Nephron progenitor cell (in vitro differentiated cells): Measurements from ENCODE around the gene NAMPT.
A peak's percentile ranks its signal among the peaks of the same experiment; 100 is the strongest.

Experiments used
- DNase-seq: peaks from one replicate; pipeline ENCODE4 v3.0.0; 2021
- H3K27ac Mint-ChIP-seq: 2 replicates; pipeline ENCODE4 v1.8.0; 2021; ENCODE audit warnings: mild to moderate bottlenecking, moderate library complexity, mixed read lengths
- H3K27me3 Mint-ChIP-seq: 2 replicates; pipeline ENCODE4 v1.8.0; 2021; ENCODE audit warnings: mild to moderate bottlenecking, low read depth, mixed read lengths; ENCODE audit not compliant: poor library complexity
- H3K36me3 Mint-ChIP-seq: 2 replicates; pipeline ENCODE4 v1.8.0; 2021; ENCODE audit warnings: low read depth, mixed read lengths
- H3K4me1 Mint-ChIP-seq: 2 replicates; pipeline ENCODE4 v1.8.0; 2021; ENCODE audit warnings: mixed read lengths
- H3K4me3 Mint-ChIP-seq: 2 replicates; pipeline ENCODE4 v1.8.0; 2021; ENCODE audit warnings: mild to moderate bottlenecking, moderate library complexity, mixed read lengths
- H3K9me3 Mint-ChIP-seq: 2 replicates; pipeline ENCODE4 v1.8.0; 2021; ENCODE audit warnings: mild to moderate bottlenecking, moderate library complexity, mixed read lengths
- TF ChIP-seq, protein P1 (sequence below): fragments of 200-600 bp; sonication (generic); IDR thresholded peaks from 2 replicates; pipeline ENCODE4 v1.5.0; 2021; ENCODE audit warnings: antibody characterized with exemption

Gene NAMPT

DNA sequence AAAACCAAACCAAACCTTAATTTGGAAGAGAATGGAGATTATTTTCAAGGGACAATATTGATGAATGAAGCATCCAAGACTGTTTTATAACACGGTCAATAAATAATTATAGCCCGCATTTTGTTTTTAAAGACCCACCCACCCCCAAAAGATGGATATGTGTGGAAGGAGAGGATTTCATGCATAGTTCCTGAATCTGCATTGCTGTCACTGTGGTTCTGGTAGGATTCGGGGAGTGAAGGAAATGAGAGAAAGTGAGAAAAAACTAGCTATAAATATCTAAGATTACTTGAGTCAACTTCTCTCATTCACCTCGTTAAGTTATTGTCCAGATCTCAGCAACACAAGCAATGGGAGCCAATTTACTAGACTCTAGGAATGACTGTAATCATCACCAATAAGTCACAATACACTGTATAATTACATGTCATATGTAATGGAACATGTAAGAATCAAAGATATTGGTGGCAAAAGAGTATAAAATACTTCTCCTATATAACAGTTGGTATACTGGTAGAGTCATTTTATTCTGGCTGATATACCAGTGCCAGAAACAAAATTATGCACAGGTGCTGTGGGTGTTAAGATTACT is 30.2 kb downstream of the NAMPT start:
- Mint-ChIP-seq H3K4me1 (no peaks in the 10 kb centered on the region), H3K27ac (no peak overlapping the region), H3K9me3 (no peaks in the 10 kb centered on the region), H3K36me3 (peaks cover 61% of the 10 kb centered on the region), H3K4me3 (no peak overlapping the region), H3K27me3 (no peaks in the 10 kb centered on the region)
- TF ChIP-seq, protein P1, sequence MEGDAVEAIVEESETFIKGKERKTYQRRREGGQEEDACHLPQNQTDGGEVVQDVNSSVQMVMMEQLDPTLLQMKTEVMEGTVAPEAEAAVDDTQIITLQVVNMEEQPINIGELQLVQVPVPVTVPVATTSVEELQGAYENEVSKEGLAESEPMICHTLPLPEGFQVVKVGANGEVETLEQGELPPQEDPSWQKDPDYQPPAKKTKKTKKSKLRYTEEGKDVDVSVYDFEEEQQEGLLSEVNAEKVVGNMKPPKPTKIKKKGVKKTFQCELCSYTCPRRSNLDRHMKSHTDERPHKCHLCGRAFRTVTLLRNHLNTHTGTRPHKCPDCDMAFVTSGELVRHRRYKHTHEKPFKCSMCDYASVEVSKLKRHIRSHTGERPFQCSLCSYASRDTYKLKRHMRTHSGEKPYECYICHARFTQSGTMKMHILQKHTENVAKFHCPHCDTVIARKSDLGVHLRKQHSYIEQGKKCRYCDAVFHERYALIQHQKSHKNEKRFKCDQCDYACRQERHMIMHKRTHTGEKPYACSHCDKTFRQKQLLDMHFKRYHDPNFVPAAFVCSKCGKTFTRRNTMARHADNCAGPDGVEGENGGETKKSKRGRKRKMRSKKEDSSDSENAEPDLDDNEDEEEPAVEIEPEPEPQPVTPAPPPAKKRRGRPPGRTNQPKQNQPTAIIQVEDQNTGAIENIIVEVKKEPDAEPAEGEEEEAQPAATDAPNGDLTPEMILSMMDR = no peak
- DNase-seq = no peak

DNA sequence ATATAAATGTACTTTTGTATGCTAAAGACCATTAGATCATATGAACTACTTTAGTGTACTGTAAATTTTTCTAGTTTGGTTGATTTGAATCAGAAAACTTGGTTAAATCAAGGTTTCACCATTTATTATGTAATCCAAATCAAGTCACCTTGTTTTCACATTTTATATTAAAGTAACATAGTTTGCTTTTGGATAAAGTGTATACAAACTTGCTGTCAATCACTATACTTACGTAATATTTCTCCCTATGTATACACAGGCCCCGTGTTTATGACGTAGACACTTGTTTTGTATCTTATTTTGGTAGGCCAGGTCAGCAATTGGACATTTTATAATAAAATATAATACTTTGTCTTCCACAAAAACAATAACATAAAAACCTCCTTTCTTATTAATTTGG is 32.2 kb downstream of the NAMPT start:
- Mint-ChIP-seq H3K4me3 (no peak overlapping the region), H3K9me3 (peaks cover 7% of the 10 kb centered on the region), H3K4me1 (no peaks in the 10 kb centered on the region), H3K36me3 (peaks cover 61% of the 10 kb centered on the region), H3K27me3 (peaks cover 5% of the 10 kb centered on the region), H3K27ac (no peak overlapping the region)
- TF ChIP-seq, protein P1 = no peak
- no peak for DNase-seq

DNA sequence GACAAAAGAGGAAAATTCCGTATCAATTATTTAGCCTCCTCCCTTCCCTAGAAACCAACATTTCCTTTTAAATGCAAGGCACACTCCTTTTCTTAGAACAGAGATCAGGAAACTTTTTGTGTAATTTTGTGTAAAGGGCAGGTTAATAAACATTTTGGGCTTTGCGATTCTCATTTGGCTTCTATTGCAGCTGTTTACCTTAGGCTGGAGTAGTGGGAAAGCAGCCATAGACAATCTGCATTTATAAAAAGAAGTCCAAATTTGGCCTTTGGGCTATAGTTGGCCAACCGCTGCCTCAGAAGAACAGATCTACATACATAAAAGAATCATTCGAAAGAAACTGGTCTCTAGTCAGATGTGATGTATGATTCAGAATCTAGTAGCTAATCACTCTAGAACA is 35.3 kb downstream of the NAMPT start:
- Mint-ChIP-seq H3K36me3 (peaks cover 59% of the 10 kb centered on the region), H3K27ac (no peak overlapping the region), H3K4me1 (no peaks in the 10 kb centered on the region), H3K4me3 (no peak overlapping the region), H3K9me3 (peaks cover 17% of the 10 kb centered on the region), H3K27me3 (peaks cover 5% of the 10 kb centered on the region)
- no peak for DNase-seq
- TF ChIP-seq, protein P1 = no peak

DNA sequence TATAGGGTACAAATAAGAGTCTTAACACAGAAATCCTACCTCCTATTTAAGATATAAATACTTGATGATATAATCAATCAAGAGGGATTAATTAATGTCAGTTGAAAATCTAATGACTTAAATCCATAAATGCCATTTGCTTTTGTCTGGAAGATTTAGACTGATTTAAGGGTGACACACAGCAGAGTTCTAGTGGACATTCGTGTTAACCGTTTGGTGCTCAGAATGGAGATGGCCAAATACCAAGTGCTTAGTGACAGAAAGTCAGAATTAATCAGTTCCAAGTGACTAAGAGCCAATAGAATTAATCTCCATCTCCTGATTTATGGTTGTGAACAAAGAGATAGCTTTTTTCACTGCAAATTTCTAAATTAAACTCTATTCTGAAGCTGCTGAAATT is 36.2 kb downstream of the NAMPT start:
- Mint-ChIP-seq H3K36me3 (peaks cover 61% of the 10 kb centered on the region), H3K27ac (no peak overlapping the region), H3K4me3 (no peak overlapping the region), H3K9me3 (peaks cover 26% of the 10 kb centered on the region), H3K4me1 (no peaks in the 10 kb centered on the region), H3K27me3 (peaks cover 5% of the 10 kb centered on the region)
- no peak for DNase-seq
- TF ChIP-seq, protein P1 = no peak

DNA sequence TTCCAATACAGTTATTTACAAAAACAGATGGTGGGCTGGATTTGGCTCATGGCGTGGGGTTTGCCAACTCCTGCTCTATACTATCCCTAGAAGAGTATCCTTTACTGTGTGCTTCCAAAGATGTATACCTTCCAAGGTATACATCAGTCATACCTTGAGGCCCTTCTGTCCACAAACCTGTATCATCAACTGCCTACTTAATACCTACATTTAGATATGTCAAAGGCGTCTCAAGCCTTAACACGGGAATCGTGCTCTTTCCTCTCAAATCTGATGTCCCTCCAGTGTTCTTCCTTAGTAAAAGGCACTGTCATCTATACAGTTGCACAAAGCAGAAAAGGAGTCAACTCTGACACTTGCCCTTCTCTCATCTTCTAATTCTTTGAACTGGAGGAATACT is 36.9 kb downstream of the NAMPT start:
- no peak for DNase-seq
- TF ChIP-seq, protein P1 = no peak
- Mint-ChIP-seq H3K4me1 (no peaks in the 10 kb centered on the region), H3K27ac (peak overlapping the region; percentile 24), H3K9me3 (peaks cover 31% of the 10 kb centered on the region), H3K36me3 (peaks cover 55% of the 10 kb centered on the region), H3K4me3 (no peak overlapping the region), H3K27me3 (peaks cover 5% of the 10 kb centered on the region)

DNA sequence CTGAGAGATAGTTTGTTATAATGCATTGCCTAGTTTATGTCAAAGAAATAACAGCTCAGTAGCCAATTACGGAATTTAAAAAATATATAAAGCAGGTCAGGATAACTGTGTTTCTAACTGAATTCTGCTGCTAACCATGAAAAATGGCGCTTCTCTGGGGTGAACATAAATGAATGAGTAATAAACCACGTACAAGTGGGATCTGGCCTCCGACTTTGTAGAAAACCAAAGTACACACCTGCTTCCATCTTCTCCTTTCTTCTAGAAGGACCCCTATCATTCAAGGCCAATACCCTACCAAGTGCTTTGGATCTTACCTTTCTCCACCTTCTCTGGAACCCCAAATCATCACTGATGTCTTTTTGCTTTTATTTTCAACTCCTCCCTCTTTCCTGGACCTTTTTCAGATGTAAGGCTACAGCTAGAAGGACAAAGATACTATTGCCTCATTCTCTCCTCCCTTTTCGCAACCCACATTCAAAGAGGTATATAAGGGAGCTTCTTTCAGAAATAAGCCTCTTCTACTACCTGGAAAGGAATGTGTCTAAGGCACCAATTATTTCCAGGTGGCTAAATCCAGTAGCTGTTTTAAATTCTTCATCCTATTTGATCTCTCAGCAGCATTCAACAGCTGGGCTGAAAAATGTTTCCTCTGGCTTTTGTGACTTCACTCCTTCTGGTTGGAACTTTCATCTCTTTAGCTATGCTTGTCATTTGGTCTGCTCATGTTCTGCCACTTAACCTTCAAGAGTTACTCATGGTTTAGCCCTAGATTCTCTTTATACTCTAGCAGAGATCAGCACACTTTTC is 37.7 kb downstream of the NAMPT start:
- TF ChIP-seq, protein P1 = no peak
- Mint-ChIP-seq H3K36me3 (peaks cover 51% of the 10 kb centered on the region), H3K27me3 (peaks cover 5% of the 10 kb centered on the region), H3K4me1 (no peaks in the 10 kb centered on the region), H3K27ac (no peak overlapping the region), H3K9me3 (peaks cover 32% of the 10 kb centered on the region), H3K4me3 (no peak overlapping the region)
- DNase-seq = no peak
